Activated naive CD4-positive, alpha-beta T cell treated with anti-CD3 and anti-CD28 coated beads, Interleukin-2, amount 10 ng/mL, durations not matched to agents 7 days and 5 days (primary cell): ENCODE results near the gene STK36.

Experiments used
- CTCF ChIA-PET: fragments of 350-600 bp; sonication (Branson Sonifier 250); formaldehyde crosslinking; loops from one replicate; lab custom pipeline; 2021; ENCODE audit warnings: antibody characterized with exemption; lab: Charles Lee
- DNase-seq: peaks from one replicate; pipeline ENCODE4 v3.0.0-alpha.2; 2020
- H3K27ac Mint-ChIP-seq: one replicate; pipeline ENCODE4 v1.8.0; 2021; ENCODE audit warnings: mild to moderate bottlenecking, moderate library complexity, mixed read lengths
- H3K27me3 Mint-ChIP-seq: one replicate; pipeline ENCODE4 v1.8.0; 2021; ENCODE audit warnings: mild to moderate bottlenecking, mixed read lengths
- H3K36me3 Mint-ChIP-seq: one replicate; pipeline ENCODE4 v1.8.0; 2021; ENCODE audit warnings: mixed read lengths
- H3K4me1 Mint-ChIP-seq: one replicate; pipeline ENCODE4 v1.8.0; 2021; ENCODE audit warnings: mixed read lengths
- H3K4me3 Mint-ChIP-seq: one replicate; pipeline ENCODE4 v1.8.0; 2021; ENCODE audit warnings: mild to moderate bottlenecking, moderate library complexity, mixed read lengths
- H3K9me3 Mint-ChIP-seq: one replicate; pipeline ENCODE4 v1.8.0; 2021; ENCODE audit warnings: mixed read lengths

Gene STK36

GRCh38 chr2:218671654-218672566, at the start of gene STK36, which contains the start of gene RNF25:
Gene STK36 (plus strand): TSS chr2:218672086. CDS start chr2:218672830, 744 bp downstream.
Gene RNF25 (minus strand): TSS chr2:218672002. CDS start chr2:218671970, 32 bp downstream.
- CTCF ChIA-PET, result interaction anchor here (0.9 to 3.1 kb wide), 5 partner anchors 14 to 176 kb away, joined by 3 to 14 read pairs (median 3); partner anchors contain the start of genes BCS1L, TTLL4 and ZNF142
- Mint-ChIP-seq H3K36me3 (peaks cover 17% of the 10 kb centered on the region), H3K4me3 (peak within 1 kb of the TSS; percentile 96), H3K9me3 (no peaks in the 10 kb centered on the region), H3K4me1 (peaks cover 24% of the 10 kb centered on the region), H3K27ac (peak within 1 kb of the TSS; percentile 80), H3K27me3 (peaks cover 6% of the 10 kb centered on the region)
- peak; percentile 90 for DNase-seq

GRCh38 chr2:218622606-218623365, 49.1 kb upstream of the STK36 start:
- CTCF ChIA-PET, result no interaction called here
- Mint-ChIP-seq H3K4me3 (no peak overlapping the region), H3K36me3 (no peaks in the 10 kb centered on the region), H3K27me3 (no peaks in the 10 kb centered on the region), H3K4me1 (no peaks in the 10 kb centered on the region), H3K9me3 (no peaks in the 10 kb centered on the region), H3K27ac (no peak overlapping the region)
- no peak for DNase-seq

GRCh38 chr2:218623366-218623705, 48.5 kb upstream of the STK36 start:
- Mint-ChIP-seq H3K27me3 (no peaks in the 10 kb centered on the region), H3K27ac (no peak overlapping the region)
- no peak for DNase-seq

GRCh38 chr2:218626369-218626768, 45.5 kb upstream of the STK36 start:
- H3K4me3 Mint-ChIP-seq, result no peak overlapping the region
- CTCF ChIA-PET, result interaction anchor here (0.7 to 1.8 kb wide), 2 partner anchors 22 to 61 kb away, joined by 3 to 4 read pairs; no protein-coding TSS in a partner anchor
- no peak for DNase-seq
- no peaks in the 10 kb centered on the region for H3K36me3 Mint-ChIP-seq
- H3K9me3 Mint-ChIP-seq, result no peaks in the 10 kb centered on the region
- H3K27ac Mint-ChIP-seq, result no peak overlapping the region
- no peaks in the 10 kb centered on the region for H3K27me3 Mint-ChIP-seq
- no peaks in the 10 kb centered on the region for H3K4me1 Mint-ChIP-seq

More at GRCh38 chr2:218623366-218623705, 48.5 kb upstream of the STK36 start:
- CTCF ChIA-PET, result no interaction called here
- Mint-ChIP-seq H3K4me1 (no peaks in the 10 kb centered on the region), H3K9me3 (no peaks in the 10 kb centered on the region), H3K4me3 (no peak overlapping the region), H3K36me3 (no peaks in the 10 kb centered on the region)

GRCh38 chr2:218627939-218628338, 43.9 kb upstream of the STK36 start:
- Mint-ChIP-seq H3K4me3 (no peak overlapping the region), H3K27me3 (no peaks in the 10 kb centered on the region), H3K4me1 (no peaks in the 10 kb centered on the region), H3K9me3 (no peaks in the 10 kb centered on the region), H3K27ac (no peak overlapping the region), H3K36me3 (peaks cover 2% of the 10 kb centered on the region)
- CTCF ChIA-PET, result interaction anchor here (0.9 kb wide), 1 partner anchor 248 kb away, joined by 3 read pairs; no protein-coding TSS in a partner anchor
- no peak for DNase-seq

- CTCF ChIA-PET, result interaction anchor here (1.6 kb wide), 1 partner anchor 16 kb away, joined by 3 read pairs; no protein-coding TSS in a partner anchor
- H3K27ac Mint-ChIP-seq, result no peak overlapping the region
- peaks cover 21% of the 10 kb centered on the region for H3K36me3 Mint-ChIP-seq
- no peaks in the 10 kb centered on the region for H3K4me1 Mint-ChIP-seq
- no peak overlapping the region for H3K4me3 Mint-ChIP-seq
- no peak for DNase-seq
- no peaks in the 10 kb centered on the region for H3K9me3 Mint-ChIP-seq
- no peaks in the 10 kb centered on the region for H3K27me3 Mint-ChIP-seq
Observed at GRCh38 chr2:218631837-218632236, 40.0 kb upstream of the STK36 start.

- CTCF ChIA-PET, result no interaction called here
- Mint-ChIP-seq H3K27ac (no peak overlapping the region), H3K36me3 (peaks cover 46% of the 10 kb centered on the region), H3K27me3 (no peaks in the 10 kb centered on the region), H3K9me3 (no peaks in the 10 kb centered on the region), H3K4me1 (no peaks in the 10 kb centered on the region), H3K4me3 (no peak overlapping the region)
- no peak for DNase-seq
Observed at GRCh38 chr2:218635719-218636118, 36.2 kb upstream of the STK36 start.

GRCh38 chr2:218638372-218638771, 33.5 kb upstream of the STK36 start:
- Mint-ChIP-seq H3K36me3 (peaks cover 50% of the 10 kb centered on the region), H3K27me3 (no peaks in the 10 kb centered on the region)
- CTCF ChIA-PET, result interaction anchor here (1.2 kb wide), 1 partner anchor 10 kb away, joined by 4 read pairs; no protein-coding TSS in a partner anchor

GRCh38 chr2:218642121-218642656, 29.7 kb upstream of the STK36 start:
- no peak overlapping the region for H3K27ac Mint-ChIP-seq
- peaks cover 49% of the 10 kb centered on the region for H3K36me3 Mint-ChIP-seq
- H3K4me3 Mint-ChIP-seq, result no peak overlapping the region
- CTCF ChIA-PET, result interaction anchor here (0.9 to 1.1 kb wide), 2 partner anchors 13 to 125 kb away, joined by 3 read pairs; no protein-coding TSS in a partner anchor
- H3K4me1 Mint-ChIP-seq, result no peaks in the 10 kb centered on the region
- H3K9me3 Mint-ChIP-seq, result no peaks in the 10 kb centered on the region
- no peaks in the 10 kb centered on the region for H3K27me3 Mint-ChIP-seq
- no peak for DNase-seq

More at GRCh38 chr2:218638372-218638771, 33.5 kb upstream of the STK36 start:
- no peak for DNase-seq
- Mint-ChIP-seq H3K27ac (no peak overlapping the region), H3K9me3 (no peaks in the 10 kb centered on the region), H3K4me1 (no peaks in the 10 kb centered on the region), H3K4me3 (no peak overlapping the region)

- no peaks in the 10 kb centered on the region for H3K4me1 Mint-ChIP-seq
- DNase-seq, result no peak
- peaks cover 48% of the 10 kb centered on the region for H3K36me3 Mint-ChIP-seq
- H3K27ac Mint-ChIP-seq, result no peak overlapping the region
- CTCF ChIA-PET, result no interaction called here
- H3K27me3 Mint-ChIP-seq, result no peaks in the 10 kb centered on the region
- no peak overlapping the region for H3K4me3 Mint-ChIP-seq
- no peaks in the 10 kb centered on the region for H3K9me3 Mint-ChIP-seq
Observed at GRCh38 chr2:218642786-218643185, 29.1 kb upstream of the STK36 start.

- peaks cover 4% of the 10 kb centered on the region for H3K4me1 Mint-ChIP-seq
- CTCF ChIA-PET, result no interaction called here
- H3K27me3 Mint-ChIP-seq, result no peaks in the 10 kb centered on the region
- DNase-seq, result no peak
- H3K36me3 Mint-ChIP-seq, result peaks cover 50% of the 10 kb centered on the region
- no peaks in the 10 kb centered on the region for H3K9me3 Mint-ChIP-seq
- no peak overlapping the region for H3K4me3 Mint-ChIP-seq
- H3K27ac Mint-ChIP-seq, result no peak overlapping the region
Observed at GRCh38 chr2:218643751-218644310, 28.1 kb upstream of the STK36 start.

GRCh38 chr2:218644721-218645120, 27.2 kb upstream of the STK36 start:
- Mint-ChIP-seq H3K4me3 (no peak overlapping the region), H3K27ac (no peak overlapping the region), H3K27me3 (no peaks in the 10 kb centered on the region), H3K4me1 (peaks cover 4% of the 10 kb centered on the region), H3K36me3 (peaks cover 51% of the 10 kb centered on the region), H3K9me3 (no peaks in the 10 kb centered on the region)
- CTCF ChIA-PET, result no interaction called here
- DNase-seq, result no peak

- Mint-ChIP-seq H3K9me3 (no peaks in the 10 kb centered on the region), H3K4me3 (no peak overlapping the region), H3K27ac (no peak overlapping the region), H3K27me3 (no peaks in the 10 kb centered on the region), H3K36me3 (peaks cover 52% of the 10 kb centered on the region), H3K4me1 (peaks cover 4% of the 10 kb centered on the region)
- no peak for DNase-seq
- CTCF ChIA-PET, result interaction anchor here (4.5 kb wide), 1 partner anchor 13 kb away, joined by 42 read pairs; the partner anchor contains the start of genes BCS1L and ZNF142
Observed at GRCh38 chr2:218645126-218645525, 26.8 kb upstream of the STK36 start.
